ENCODE measurements around the gene VPS37B.

VPS37B gene

GRCh38 chr12:122855071-122855829 lies 40.7 kb downstream of the VPS37B start:
- in situ Hi-C loops (cut with MboI; ENCODE audit: low sequenced_read_pairs), result no loop called here

- in situ Hi-C loops (cut with MboI; ENCODE audit: low sequenced_read_pairs), result no loop called here
These were observed 41.4 kb downstream of the VPS37B start for GRCh38 chr12:122854554-122854953.

GRCh38 chr12:122853582-122854245 lies 42.2 kb downstream of the VPS37B start:
- in situ Hi-C loops (cut with MboI; ENCODE audit: low sequenced_read_pairs), result no loop called here

- in situ Hi-C loops (cut with MboI; ENCODE audit: low sequenced_read_pairs), result no loop called here
These were observed 43.3 kb downstream of the VPS37B start for GRCh38 chr12:122852336-122853275.

- in situ Hi-C loops (cut with MboI; ENCODE audit: low sequenced_read_pairs), result no loop called here
These were observed 44.1 kb downstream of the VPS37B start for GRCh38 chr12:122851820-122852219.

- in situ Hi-C loops (cut with MboI; ENCODE audit: low sequenced_read_pairs), result no loop called here
These were observed 45.1 kb downstream of the VPS37B start for GRCh38 chr12:122850695-122851350.

GRCh38 chr12:122850048-122850445 lies 45.9 kb downstream of the VPS37B start:
- in situ Hi-C loops (cut with MboI; ENCODE audit: low sequenced_read_pairs), result no loop called here

GRCh38 chr12:122849352-122850047 lies 46.4 kb downstream of the VPS37B start:
- in situ Hi-C loops (cut with MboI; ENCODE audit: low sequenced_read_pairs), result no loop called here

- in situ Hi-C loops (cut with MboI; ENCODE audit: low sequenced_read_pairs), result no loop called here
These were observed 47.2 kb downstream of the VPS37B start for GRCh38 chr12:122848471-122849351.

GRCh38 chr12:122847921-122848421 lies 48.0 kb downstream of the VPS37B start:
- in situ Hi-C loops (cut with MboI; ENCODE audit: low sequenced_read_pairs), result no loop called here

- in situ Hi-C loops (cut with MboI; ENCODE audit: low sequenced_read_pairs), result no loop called here
These were observed 48.4 kb downstream of the VPS37B start for GRCh38 chr12:122847516-122847836.

- in situ Hi-C loops (cut with MboI; ENCODE audit: low sequenced_read_pairs), result no loop called here
These were observed 49.1 kb downstream of the VPS37B start for GRCh38 chr12:122846622-122847515.

- in situ Hi-C loops (cut with MboI; ENCODE audit: low sequenced_read_pairs), result no loop called here
These were observed 49.9 kb downstream of the VPS37B start for GRCh38 chr12:122845865-122846621.

- in situ Hi-C loops (cut with MboI; ENCODE audit: low sequenced_read_pairs), result no loop called here
These were observed 50.7 kb downstream of the VPS37B start for GRCh38 chr12:122845041-122845864.

GRCh38 chr12:122844366-122844971 lies 51.5 kb downstream of the VPS37B start:
- in situ Hi-C loops (cut with MboI; ENCODE audit: low sequenced_read_pairs), result no loop called here

GRCh38 chr12:122843455-122843854 lies 52.5 kb downstream of the VPS37B start:
- in situ Hi-C loops (cut with MboI; ENCODE audit: low sequenced_read_pairs), result no loop called here
